DOHH2 (cell line): Measurements from ENCODE around the gene MPPED2.

Experiments
- CTCF ChIP-seq: fragments of 200-600 bp; sonication (generic); IDR thresholded peaks from one replicate; pipeline ENCODE4 v1.5.1; 2014; ENCODE audit warnings: antibody characterized with exemption, mild to moderate bottlenecking, low read depth, low read length; ENCODE audit not compliant: poor library complexity, severe bottlenecking
- EZH2phosphoT487 ChIP-seq: fragments of 200-600 bp; sonication (generic); IDR thresholded peaks from 2 replicates; pipeline ENCODE4 v1.6.1; 2017; ENCODE audit warnings: borderline replicate concordance, mild to moderate bottlenecking, antibody characterized with exemption, low read length, moderate library complexity, mixed read lengths

- TF ChIP-seq CTCF (no peak), EZH2phosphoT487 (no peak)
Measured at GRCh38 chr11:30412509-30412908, 173.6 kb downstream of the MPPED2 start.
